Glomerular endothelial cell (primary cell): ENCODE data around the gene KIFC3. TPM values are rescaled to one million over a fixed set of nuclear protein-coding genes. Genes with fewer than 3 reads are reported as not detected.
"Not testable (repeated sequence)": the region's sequence is repeated elsewhere in the genome, so short reads cannot be mapped to it uniquely, and the experiment has no call there.

ENCODE experiments used
- DNase-seq: peaks from one replicate; pipeline ENCODE4 v3.0.0-alpha.2; 2011; ENCODE audit warnings: low read depth, low spot score; ENCODE audit errors: extremely low read depth
- total RNA-seq: library from RNA; depleted of rRNA; stranded (reverse); fragments of >200 nt; gene quantifications from 2 replicates; pipeline ENCODE4 v1.2.3, GENCODE V29; 2015

Gene KIFC3, protein sequence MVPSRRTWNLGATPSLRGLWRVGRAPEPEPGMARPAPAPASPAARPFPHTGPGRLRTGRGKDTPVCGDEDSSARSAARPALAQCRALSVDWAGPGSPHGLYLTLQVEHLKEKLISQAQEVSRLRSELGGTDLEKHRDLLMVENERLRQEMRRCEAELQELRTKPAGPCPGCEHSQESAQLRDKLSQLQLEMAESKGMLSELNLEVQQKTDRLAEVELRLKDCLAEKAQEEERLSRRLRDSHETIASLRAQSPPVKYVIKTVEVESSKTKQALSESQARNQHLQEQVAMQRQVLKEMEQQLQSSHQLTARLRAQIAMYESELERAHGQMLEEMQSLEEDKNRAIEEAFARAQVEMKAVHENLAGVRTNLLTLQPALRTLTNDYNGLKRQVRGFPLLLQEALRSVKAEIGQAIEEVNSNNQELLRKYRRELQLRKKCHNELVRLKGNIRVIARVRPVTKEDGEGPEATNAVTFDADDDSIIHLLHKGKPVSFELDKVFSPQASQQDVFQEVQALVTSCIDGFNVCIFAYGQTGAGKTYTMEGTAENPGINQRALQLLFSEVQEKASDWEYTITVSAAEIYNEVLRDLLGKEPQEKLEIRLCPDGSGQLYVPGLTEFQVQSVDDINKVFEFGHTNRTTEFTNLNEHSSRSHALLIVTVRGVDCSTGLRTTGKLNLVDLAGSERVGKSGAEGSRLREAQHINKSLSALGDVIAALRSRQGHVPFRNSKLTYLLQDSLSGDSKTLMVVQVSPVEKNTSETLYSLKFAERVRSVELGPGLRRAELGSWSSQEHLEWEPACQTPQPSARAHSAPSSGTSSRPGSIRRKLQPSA
- 52.2 and 76.7 TPM in 2 replicates for total RNA-seq

GRCh38 chr16:57802341-57803133 is at the start of gene KIFC3:
TSS of gene KIFC3 (minus strand) at chr16:57802491. CDS start at chr16:57798243, 4,248 bp downstream.
- no peak for DNase-seq

GRCh38 chr16:57848181-57848580 is 45.9 kb upstream of the KIFC3 start:
- DNase-seq = no peak

DNA sequence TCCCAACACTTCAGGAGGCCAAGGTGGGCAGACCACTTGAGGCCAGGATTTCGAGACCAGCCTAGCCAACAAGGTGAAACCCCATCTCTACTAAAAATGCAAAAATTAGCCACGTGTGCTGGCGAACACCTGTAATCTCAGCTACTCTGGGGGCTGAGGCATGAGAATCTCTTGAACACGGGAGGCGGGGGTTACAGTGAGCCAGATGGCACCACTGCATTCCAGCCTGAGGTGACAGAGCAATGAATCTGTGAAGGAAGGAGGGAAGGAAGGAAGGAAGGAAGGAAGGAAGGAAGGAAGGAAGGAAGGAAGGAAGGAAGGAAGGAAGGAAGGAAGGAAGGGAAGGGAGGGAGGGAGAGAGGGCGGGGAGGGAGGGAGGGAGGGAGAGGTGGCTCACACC is 44.6 kb upstream of the KIFC3 start:
- DNase-seq = not testable (repeated sequence)

DNA sequence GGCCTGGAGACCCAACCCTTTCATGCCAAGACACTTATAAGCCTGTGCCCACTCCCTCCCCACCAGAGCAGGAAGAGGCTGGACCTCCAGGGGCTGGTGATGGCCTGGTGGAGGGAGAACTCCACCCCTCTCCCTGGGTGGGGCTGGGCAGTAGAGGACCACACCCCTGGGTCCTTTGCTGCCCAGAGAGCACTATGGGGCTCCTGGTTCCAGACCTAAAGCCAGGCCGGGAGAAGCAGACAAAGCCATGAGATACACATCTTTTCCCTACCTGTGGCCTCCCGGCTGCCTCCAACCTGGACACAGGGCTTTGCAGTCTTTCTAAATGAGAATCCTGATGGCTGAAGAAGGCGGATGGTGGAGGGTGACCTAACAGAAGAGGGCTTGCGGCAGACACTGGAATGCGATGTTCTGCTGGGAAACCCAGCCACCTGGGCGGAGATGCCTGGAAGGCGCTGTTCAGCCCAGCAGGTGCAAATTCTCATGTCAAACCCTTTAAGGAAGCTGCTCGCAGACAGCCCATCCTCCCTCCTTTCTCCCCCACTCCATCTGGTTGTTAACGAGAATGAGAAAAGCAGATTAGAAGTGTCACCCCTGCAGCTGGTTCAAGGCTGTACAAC is 43.9 kb upstream of the KIFC3 start:
- no peak for DNase-seq

DNA sequence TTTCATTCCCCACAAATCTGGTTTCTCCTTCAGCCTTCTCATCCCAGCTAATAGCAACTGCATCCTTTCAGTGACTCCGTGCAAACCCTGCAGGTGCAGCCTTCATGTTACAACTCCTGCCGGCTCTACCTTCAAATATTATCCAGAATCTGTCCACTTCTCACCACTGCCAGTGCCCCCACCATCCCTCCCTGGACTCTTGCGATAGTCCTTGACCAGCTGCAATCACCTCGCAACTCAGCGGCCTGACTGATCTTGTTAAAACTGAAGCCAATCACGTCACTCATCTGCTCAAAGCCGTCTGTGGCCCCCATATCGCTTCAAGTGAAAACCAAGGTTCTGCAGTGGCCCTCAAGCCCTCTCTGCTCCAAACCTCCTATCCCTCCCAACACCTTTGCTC is 42.8 kb upstream of the KIFC3 start:
- DNase-seq = no peak

GRCh38 chr16:57844416-57845030 is 42.2 kb upstream of the KIFC3 start:
- no peak for DNase-seq

DNA sequence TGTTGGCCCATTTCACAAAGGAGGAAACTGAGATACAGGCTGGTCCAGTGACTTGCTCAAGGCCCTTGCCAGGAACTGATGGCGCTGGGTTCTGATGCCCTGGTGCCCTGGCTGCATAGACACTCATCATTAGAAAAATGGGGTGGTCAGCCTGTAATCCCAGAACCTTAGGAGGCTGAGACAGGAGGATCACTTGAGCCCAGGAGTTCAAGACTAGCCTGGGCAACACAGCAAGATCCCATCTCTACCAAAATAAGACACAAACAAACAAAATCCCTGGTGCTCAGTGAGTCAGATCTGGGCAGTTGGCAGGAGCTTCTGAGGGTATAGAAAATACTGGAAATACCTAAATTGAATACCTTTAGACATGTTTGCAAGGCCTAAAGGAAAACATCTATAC is 41.1 kb upstream of the KIFC3 start:
- DNase-seq = no peak

DNA sequence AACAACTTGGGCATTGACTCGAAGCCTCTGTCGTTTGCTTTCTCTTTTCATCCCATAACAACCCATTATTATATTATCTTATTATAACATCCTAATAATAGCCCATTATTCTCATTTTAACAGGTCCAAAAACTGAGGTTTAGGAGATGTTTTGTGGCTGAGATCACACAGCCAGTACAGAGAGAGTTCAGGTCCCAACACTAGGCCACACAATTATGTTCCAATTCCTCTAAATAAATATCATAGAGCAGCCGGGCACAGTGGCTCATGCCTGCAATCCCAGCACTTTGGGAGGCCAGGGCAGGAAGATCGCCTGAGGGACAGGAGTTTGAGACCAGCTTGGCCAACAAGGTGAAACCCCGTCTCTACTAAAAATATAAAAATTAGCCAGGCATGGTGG is 40.3 kb upstream of the KIFC3 start:
- DNase-seq = no peak

- DNase-seq = no peak
Observed at GRCh38 chr16:57840833-57841232, 38.5 kb upstream of the KIFC3 start.

- DNase-seq = no peak
Observed at GRCh38 chr16:57838161-57838560, 35.9 kb upstream of the KIFC3 start.

DNA sequence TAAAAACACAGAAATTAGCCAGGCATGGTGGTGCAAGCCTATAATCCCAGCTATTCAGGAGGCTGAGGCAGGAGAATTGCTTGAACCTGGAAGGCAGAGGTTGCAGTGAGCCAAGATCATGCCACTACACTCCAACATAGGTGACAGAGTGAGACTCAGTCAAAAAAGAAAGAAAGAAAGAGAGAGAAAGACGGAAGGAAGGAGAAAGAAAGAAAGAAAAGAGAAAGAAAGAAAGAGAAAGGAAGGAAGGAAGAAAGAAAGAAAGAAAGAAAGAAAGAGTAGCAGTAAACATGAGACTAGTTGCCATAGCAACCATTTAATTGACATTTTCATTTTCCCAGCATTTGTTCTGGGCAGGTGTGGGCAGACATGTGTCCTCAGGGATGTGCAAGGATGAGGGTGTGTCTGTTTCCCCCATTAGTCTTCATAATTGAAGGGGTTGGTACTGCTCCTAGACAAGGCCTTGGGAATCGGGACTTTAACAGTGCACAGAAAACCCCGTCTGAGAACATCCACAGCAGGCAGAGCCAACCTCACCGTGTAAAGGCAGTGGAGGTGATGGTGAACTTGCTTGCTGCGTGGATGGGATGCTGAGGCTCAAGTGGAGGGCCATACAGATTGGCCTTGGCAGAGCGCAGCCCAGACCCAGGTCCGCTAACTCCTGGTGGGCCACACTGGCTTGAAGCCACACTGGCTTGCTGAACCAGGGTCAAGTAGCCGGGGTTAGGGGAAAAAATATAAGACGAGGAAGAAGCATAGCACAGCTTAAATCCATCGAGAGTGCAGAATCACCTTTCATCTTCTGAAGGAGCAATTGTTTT is 35.2 kb upstream of the KIFC3 start:
- no peak for DNase-seq

- DNase-seq = not testable (repeated sequence)
Observed at GRCh38 chr16:57835439-57835838, 33.1 kb upstream of the KIFC3 start.

GRCh38 chr16:57834936-57835335 is 32.6 kb upstream of the KIFC3 start:
- DNase-seq = no peak

- no peak for DNase-seq
Observed at GRCh38 chr16:57830890-57831484, 28.7 kb upstream of the KIFC3 start.

DNA sequence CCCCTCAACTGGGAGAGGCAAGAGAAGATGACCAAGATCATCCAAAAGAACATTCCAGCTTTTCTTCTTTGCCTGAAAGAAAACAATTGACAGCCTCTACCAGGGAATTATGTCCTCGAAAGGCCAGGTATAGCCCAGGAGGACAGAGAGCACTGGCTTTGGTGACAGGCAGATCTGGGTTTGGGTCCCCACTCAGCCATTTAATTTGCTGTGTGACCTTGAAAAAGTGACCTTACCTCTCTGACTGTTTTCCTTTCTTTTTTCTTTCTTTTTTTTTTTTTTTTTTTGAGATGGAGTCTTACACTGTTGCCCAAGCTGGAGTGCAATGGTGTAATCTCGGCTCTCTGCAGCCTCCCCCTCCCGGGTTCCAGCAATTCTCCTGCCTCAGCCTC is 27.7 kb upstream of the KIFC3 start:
- DNase-seq = no peak

DNA sequence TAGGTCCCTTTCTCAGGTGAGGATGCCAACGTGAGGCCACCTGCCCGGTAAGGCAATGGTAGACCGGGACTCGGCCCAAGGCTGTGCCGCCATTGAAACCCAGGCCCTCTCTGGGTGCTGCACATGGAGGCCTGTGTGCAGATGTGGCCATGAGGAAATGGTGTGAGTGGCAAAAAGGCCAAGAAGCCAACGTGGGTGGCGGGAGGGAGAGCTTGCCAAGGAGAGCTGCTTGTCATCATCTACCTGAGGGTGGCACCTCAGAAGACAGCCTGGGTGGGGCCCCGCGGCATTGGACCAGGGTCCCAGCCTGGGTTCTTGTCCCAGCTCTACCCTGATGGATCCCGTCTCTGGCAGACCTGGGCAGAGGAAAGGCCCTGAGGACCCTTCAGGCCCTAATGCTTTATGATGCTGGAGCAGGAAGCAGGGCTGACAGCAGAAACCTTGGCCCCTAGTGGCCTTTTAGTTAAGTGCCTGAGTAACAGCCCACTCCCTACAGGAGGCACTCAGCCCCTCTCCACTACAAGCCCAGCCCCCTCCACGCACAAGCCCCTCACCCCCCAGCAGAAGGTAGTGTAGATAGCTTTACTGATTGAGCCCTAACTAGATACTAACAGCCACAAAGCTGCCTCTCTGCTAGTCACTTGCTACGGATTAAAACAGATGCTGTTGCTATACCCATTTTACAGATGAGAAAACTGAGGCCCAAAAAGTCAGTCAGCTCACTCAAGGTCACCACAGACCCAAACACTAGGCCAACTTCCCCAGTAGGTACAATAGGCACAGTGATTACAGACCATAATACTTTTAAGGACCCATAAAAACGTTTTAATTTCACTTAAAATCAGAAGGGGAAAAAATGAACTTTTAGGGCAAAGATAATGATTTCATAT is 26.2 kb upstream of the KIFC3 start:
- no peak for DNase-seq

DNA sequence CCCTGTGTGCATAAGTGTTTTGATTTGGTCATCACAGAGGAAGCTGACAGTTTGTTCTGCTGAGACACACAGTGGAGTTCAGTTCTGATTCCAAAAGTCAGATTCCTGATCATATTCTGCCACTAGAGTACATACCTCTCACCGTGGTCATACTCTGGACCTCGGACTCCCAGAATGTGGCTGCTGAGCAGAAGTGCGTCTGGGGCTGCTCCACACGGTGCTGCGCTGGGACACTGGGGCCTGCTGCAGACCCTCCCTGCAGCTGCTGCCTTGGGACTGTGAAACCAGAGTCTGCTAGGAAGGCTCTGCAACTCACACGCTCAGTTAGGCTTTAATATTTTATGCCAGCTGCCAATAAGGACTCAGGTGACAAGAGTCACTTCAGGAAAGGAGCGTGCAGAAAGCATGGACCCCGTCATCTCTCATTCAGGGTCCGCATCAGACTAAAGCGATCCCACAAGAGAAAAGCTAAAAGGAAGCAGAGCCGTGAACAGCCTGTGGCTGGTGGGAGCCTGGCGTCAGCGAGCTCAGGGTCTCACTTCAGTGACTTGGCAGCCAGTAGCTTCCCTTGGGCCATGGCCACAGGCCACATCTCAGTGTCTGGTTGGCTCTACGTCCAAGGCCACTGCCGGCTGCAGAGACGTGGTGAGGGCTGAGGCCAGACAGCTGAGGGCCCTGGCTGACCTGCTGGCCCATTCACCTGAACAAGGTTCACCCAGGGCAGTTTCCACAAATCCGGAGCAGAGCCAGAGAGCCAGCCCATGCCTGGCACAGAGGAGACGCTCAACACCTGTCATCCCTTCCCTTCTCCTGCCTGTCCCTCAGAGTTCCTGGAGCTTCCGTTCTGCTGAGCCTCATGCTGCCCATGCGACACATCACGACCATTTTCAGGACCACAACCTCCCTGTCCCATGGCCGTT is 24.7 kb upstream of the KIFC3 start:
- no peak for DNase-seq
